AG10803 (cell line): ENCODE results near the gene CCL5.
"Not testable (repeated sequence)": the region's sequence is repeated elsewhere in the genome, so short reads cannot be mapped to it uniquely, and the experiment has no call there.

Experiments
- DNase-seq: peaks from one replicate; pipeline ENCODE4 v3.0.0; 2010; ENCODE audit warnings: low read depth
- H3K4me3 ChIP-seq: 2 replicates; pipeline ENCODE4 v1.5.1; 2011; ENCODE audit warnings: mild to moderate bottlenecking, low read length, control low read depth
- CTCF ChIP-seq: conservative IDR thresholded peaks from 2 replicates; pipeline ENCODE4 v1.5.1; 2011; ENCODE audit warnings: mild to moderate bottlenecking, low read length, control low read depth, inconsistent platforms

CCL5 gene

GRCh38 chr17:35898283-35899070 is 18.3 kb upstream of the CCL5 start:
- H3K4me3 ChIP-seq, result no peak overlapping the region
- no peak for TF ChIP-seq CTCF
- DNase-seq, result no peak

GRCh38 chr17:35897772-35898171 is 17.6 kb upstream of the CCL5 start:
- DNase-seq, H3K4me3 ChIP-seq: not testable (repeated sequence)

GRCh38 chr17:35895636-35896587 is 15.8 kb upstream of the CCL5 start:
- no peak overlapping the region for H3K4me3 ChIP-seq
- no peak for TF ChIP-seq CTCF
- no peak for DNase-seq

- no peak overlapping the region for H3K4me3 ChIP-seq
- no peak for DNase-seq
- TF ChIP-seq CTCF, result no peak
These were observed 14.0 kb upstream of the CCL5 start for GRCh38 chr17:35894206-35894605.

GRCh38 chr17:35893751-35894150 is 13.6 kb upstream of the CCL5 start:
- H3K4me3 ChIP-seq, result no peak overlapping the region
- DNase-seq, result no peak
- TF ChIP-seq CTCF, result no peak

GRCh38 chr17:35892091-35893035 is 12.2 kb upstream of the CCL5 start:
- H3K4me3 ChIP-seq, result no peak overlapping the region
- DNase-seq, result no peak
- no peak for TF ChIP-seq CTCF

GRCh38 chr17:35891269-35891668 is 11.1 kb upstream of the CCL5 start:
- no peak overlapping the region for H3K4me3 ChIP-seq
- TF ChIP-seq CTCF, result no peak
- no peak for DNase-seq
